Brain microvascular endothelial cell (primary cell): Measurements from ENCODE around the gene PRSS33.

Source experiments
- DNase-seq: peaks from one replicate; pipeline ENCODE4 v3.0.0-alpha.2; 2020
- H3K27ac ChIP-seq: fragments of 250-450 bp; sonication (Bioruptor Pico); 2 replicates; pipeline ENCODE4 v1.5.1; 2020; ENCODE audit warnings: mild to moderate bottlenecking, moderate library complexity
- H3K27me3 ChIP-seq: fragments of 250-450 bp; sonication (Bioruptor Pico); replicated peaks from 2 replicates; pipeline ENCODE4 v1.5.1; 2020; ENCODE audit warnings: mild to moderate bottlenecking
- H3K36me3 ChIP-seq: fragments of 250-450 bp; sonication (Bioruptor Pico); replicated peaks from 2 replicates; pipeline ENCODE4 v1.5.1; 2020; ENCODE audit warnings: mild to moderate bottlenecking
- H3K4me3 ChIP-seq: 2 replicates; pipeline ENCODE4 v1.5.1; 2011; ENCODE audit warnings: low read depth, mild to moderate bottlenecking, control low read depth, low read length, moderate library complexity
- CTCF ChIP-seq: IDR thresholded peaks from 2 replicates; pipeline ENCODE4 v1.5.1; 2011; ENCODE audit warnings: low read depth, mild to moderate bottlenecking, moderate library complexity, low read length, control low read depth, inconsistent platforms; ENCODE audit errors: missing control alignments
- in situ Hi-C: cut with HindIII; loops from 2 replicates; pipeline ENCODE4 v1.10.0; 2017; ENCODE audit warnings: low sequenced_read_pairs, low pct_ligation_motif_present

Gene PRSS33

GRCh38 chr16:2756288-2757015, 30.9 kb downstream of the PRSS33 start:
- Histone ChIP-seq H3K4me3 (no peak overlapping the region), H3K27ac (no peak overlapping the region), H3K27me3 (no peaks in the 10 kb centered on the region), H3K36me3 (peaks cover 51% of the 10 kb centered on the region)
- TF ChIP-seq CTCF, result no peak
- in situ Hi-C loops, result no loop called here
- DNase-seq, result no peak

- H3K36me3 ChIP-seq, result peaks cover 38% of the 10 kb centered on the region
- TF ChIP-seq CTCF, result no peak
- no peak overlapping the region for H3K27ac ChIP-seq
- DNase-seq, result no peak
- no peak overlapping the region for H3K4me3 ChIP-seq
- in situ Hi-C loops, result no loop called here
- H3K27me3 ChIP-seq, result no peaks in the 10 kb centered on the region
Measured at GRCh38 chr16:2755158-2755557, 32.2 kb downstream of the PRSS33 start.

GRCh38 chr16:2753733-2754020, 33.7 kb downstream of the PRSS33 start:
- peak overlapping the region; percentile 99 for H3K27ac ChIP-seq
- TF ChIP-seq CTCF, result no peak
- H3K36me3 ChIP-seq, result peaks cover 23% of the 10 kb centered on the region
- in situ Hi-C loops, result no loop called here
- peak overlapping the region; percentile 86 for H3K4me3 ChIP-seq
- no peaks in the 10 kb centered on the region for H3K27me3 ChIP-seq
- DNase-seq, result no peak

GRCh38 chr16:2752850-2753732, 34.3 kb downstream of the PRSS33 start:
- no peaks in the 10 kb centered on the region for H3K27me3 ChIP-seq
- peak overlapping the region; percentile 86 for H3K4me3 ChIP-seq
- in situ Hi-C loops, result no loop called here
- H3K27ac ChIP-seq, result peak overlapping the region; percentile 99
- peaks cover 18% of the 10 kb centered on the region for H3K36me3 ChIP-seq
- DNase-seq, result peak; percentile 41
- no peak for TF ChIP-seq CTCF

- peak within 1 kb of the TSS; percentile 99 for H3K27ac ChIP-seq
- peaks cover 9% of the 10 kb centered on the region for H3K36me3 ChIP-seq
- peak; percentile 92 for DNase-seq
- TF ChIP-seq CTCF, result no peak
- in situ Hi-C loops, result no loop called here
- peak within 1 kb of the TSS; percentile 86 for H3K4me3 ChIP-seq
- no peaks in the 10 kb centered on the region for H3K27me3 ChIP-seq
Measured at GRCh38 chr16:2752035-2752849, 35.1 kb downstream of the PRSS33 start, which contains the start of gene SRRM2. Gene SRRM2 (plus strand): TSS chr16:2752638. CDS start chr16:2756365, 3,727 bp downstream.
